Lung (tissue), 12 donors: ENCODE measurements around the gene MRPS27. TPM values are rescaled to one million over a fixed set of nuclear protein-coding genes. Genes with fewer than 3 reads are reported as not detected.

Experiments used
- ATAC-seq: fragments of 200-7000 bp; cut with Tn5 transposase; one replicate; pipeline ENCODE4 v1.9.1; 2020; ENCODE audit warnings: moderate number of reproducible peaks; ENCODE audit not compliant: insufficient read depth, low FRiP score
- DNase-seq, 3 donors: peaks; one replicate each; pipeline ENCODE4 v3.0.0-alpha.2; 2013 to 2017
- H3K27ac ChIP-seq, 2 donors: one replicate each; pipeline ENCODE4 v1.5.1; 2013; ENCODE audit warnings: mild to moderate bottlenecking in 2 of 2, moderate library complexity in 2 of 2, control low read depth in 1 of 2, inconsistent platforms in 1 of 2, low read depth in 1 of 2, low read length in 1 of 2
- H3K27me3 ChIP-seq, 3 donors: one replicate each; pipeline ENCODE4 v1.5.1; 2013; ENCODE audit warnings: low read length in 2 of 3; ENCODE audit not compliant: control insufficient read depth in 3 of 3, insufficient read depth in 3 of 3
- H3K36me3 ChIP-seq, 4 donors: one replicate each; pipeline ENCODE4 v1.5.1; 2013; ENCODE audit warnings: low read length in 4 of 4, mild to moderate bottlenecking in 1 of 4, moderate library complexity in 1 of 4; ENCODE audit not compliant: control insufficient read depth in 4 of 4, insufficient read depth in 4 of 4
- H3K4me1 ChIP-seq, 5 donors: one replicate each; pipeline ENCODE4 v1.5.1; 2013; ENCODE audit warnings: low read length in 5 of 5, mild to moderate bottlenecking in 2 of 5, moderate library complexity in 1 of 5; ENCODE audit not compliant: control insufficient read depth in 5 of 5, insufficient read depth in 5 of 5
- H3K4me3 ChIP-seq: one replicate; pipeline ENCODE4 v1.5.1; 2013; ENCODE audit warnings: mild to moderate bottlenecking, control low read depth, moderate library complexity
- H3K9ac ChIP-seq, 2 donors: one replicate each; pipeline ENCODE4 v1.5.1; 2013; ENCODE audit warnings: low read length in 2 of 2, control low read depth in 1 of 2; ENCODE audit not compliant: insufficient read depth in 1 of 2
- H3K9me3 ChIP-seq, 4 donors: one replicate each; pipeline ENCODE4 v1.5.1; 2013; ENCODE audit warnings: low read length in 3 of 4, mild to moderate bottlenecking in 1 of 4, moderate library complexity in 1 of 4; ENCODE audit not compliant: control insufficient read depth in 4 of 4, insufficient read depth in 3 of 4
- CTCF ChIP-seq: IDR thresholded peaks from 2 replicates; pipeline ENCODE4 v1.5.1; 2012; ENCODE audit warnings: mild to moderate bottlenecking; ENCODE audit errors: control extremely low read depth, extremely low read depth
- WGBS, 2 donors: extraction: QIAGEN DNeasy Blood & Tissue Kit; methylation state at CpG; one replicate each; pipeline ENCODE4 v1.1.7; 2013; 5-methylcytosine and 5-hydroxymethylcytosine counted together
- polyA plus RNA-seq, 2 donors: library from polyadenylated mRNA; stranded (reverse); fragments of 200-250 nt; gene quantifications; one replicate each; pipeline ENCODE4 v1.2.1, GENCODE V29; 2013
- total RNA-seq, 2 donors: library from RNA; depleted of rRNA in 1 of 2; stranded (reverse); fragments of >200 nt in 1 of 2; gene quantifications; one replicate each; pipeline ENCODE4 v1.2.1, GENCODE V29; 2014 to 2021
- donor health status: control.
- donor health status: control.
- donor health status: Bipolar disorder and iron deficiency.
- donor health status: healthy.
- donor health status: DM: yes; HTN: yes; CAD: no.

MRPS27 gene
- total and polyA plus RNA-seq, 4 donors: 18.8 to 84.8 (median 32.7) TPM

GRCh38 chr5:72225741-72226140 is 94.3 kb downstream of the MRPS27 start:
- Histone ChIP-seq H3K9me3 (no peaks in the 10 kb centered on the region), H3K4me3 (no peak overlapping the region), H3K27me3 (no peaks in the 10 kb centered on the region), H3K9ac (no peak overlapping the region), H3K36me3 (peaks cover 16 to 34% (median 28%) of the 10 kb centered on the region in 4 donors), H3K4me1 (peaks cover 0 to 9% (median 0%) of the 10 kb centered on the region in 5 donors), H3K27ac (no peak overlapping the region)
- no peak for ATAC-seq
- 97 to 100% methylated on average over 3 of the region's 3 CpGs for WGBS, 2 donors
- no peak for DNase-seq
- TF ChIP-seq CTCF: no peak

GRCh38 chr5:72224946-72225463 is 95.0 kb downstream of the MRPS27 start:
- no peaks in the 10 kb centered on the region for H3K27me3 ChIP-seq
- H3K4me1 ChIP-seq: peaks cover 0 to 9% (median 0%) of the 10 kb centered on the region in 5 donors
- TF ChIP-seq CTCF: no peak
- WGBS, 2 donors: 81 to 92% methylated on average over 3 of the region's 3 CpGs
- H3K27ac ChIP-seq: no peak overlapping the region
- H3K4me3 ChIP-seq: no peak overlapping the region
- ATAC-seq: no peak
- no peak for DNase-seq
- H3K36me3 ChIP-seq: peaks cover 21 to 38% (median 32%) of the 10 kb centered on the region in 4 donors
- H3K9me3 ChIP-seq: no peaks in the 10 kb centered on the region
- no peak overlapping the region for H3K9ac ChIP-seq

- peaks cover 27 to 49% (median 40%) of the 10 kb centered on the region in 4 donors for H3K36me3 ChIP-seq
- TF ChIP-seq CTCF: no peak
- no peak overlapping the region for H3K27ac ChIP-seq
- ATAC-seq (no peak), DNase-seq (no peak)
- no peak overlapping the region for H3K4me3 ChIP-seq
- no peaks in the 10 kb centered on the region for H3K27me3 ChIP-seq
- H3K9ac ChIP-seq: no peak overlapping the region
- 96% methylated on average over 4 of the region's 4 CpGs for WGBS, 2 donors
- H3K4me1 ChIP-seq: peaks cover 0 to 2% (median 0%) of the 10 kb centered on the region in 5 donors
- H3K9me3 ChIP-seq: no peaks in the 10 kb centered on the region
Measured at GRCh38 chr5:72223371-72223770, 96.7 kb downstream of the MRPS27 start.

- H3K9me3 ChIP-seq: no peaks in the 10 kb centered on the region
- TF ChIP-seq CTCF: no peak
- WGBS, 2 donors: 59 to 84% methylated on average over 1 of the region's 1 CpG
- peaks cover 0 to 2% (median 0%) of the 10 kb centered on the region in 5 donors for H3K4me1 ChIP-seq
- H3K4me3 ChIP-seq: no peak overlapping the region
- ATAC-seq: no peak
- H3K27ac ChIP-seq: no peak overlapping the region
- no peaks in the 10 kb centered on the region for H3K27me3 ChIP-seq
- no peak for DNase-seq
- peaks cover 27 to 54% (median 45%) of the 10 kb centered on the region in 4 donors for H3K36me3 ChIP-seq
- H3K9ac ChIP-seq: no peak overlapping the region
Measured at GRCh38 chr5:72222521-72222920, 97.5 kb downstream of the MRPS27 start.
